HS-27A (cell line): ENCODE data around the gene GABRB1.
"Not testable (repeated sequence)": the region's sequence is repeated elsewhere in the genome, so short reads cannot be mapped to it uniquely, and the experiment has no call there.

Source experiments
- DNase-seq: peaks from one replicate; pipeline ENCODE4 v3.0.0-alpha.2; 2012; ENCODE audit warnings: low read depth, missing footprints

GABRB1 gene

GRCh38 chr4:47309165-47309564 lies 277.8 kb downstream of the GABRB1 start:
- DNase-seq, result no peak

DNA sequence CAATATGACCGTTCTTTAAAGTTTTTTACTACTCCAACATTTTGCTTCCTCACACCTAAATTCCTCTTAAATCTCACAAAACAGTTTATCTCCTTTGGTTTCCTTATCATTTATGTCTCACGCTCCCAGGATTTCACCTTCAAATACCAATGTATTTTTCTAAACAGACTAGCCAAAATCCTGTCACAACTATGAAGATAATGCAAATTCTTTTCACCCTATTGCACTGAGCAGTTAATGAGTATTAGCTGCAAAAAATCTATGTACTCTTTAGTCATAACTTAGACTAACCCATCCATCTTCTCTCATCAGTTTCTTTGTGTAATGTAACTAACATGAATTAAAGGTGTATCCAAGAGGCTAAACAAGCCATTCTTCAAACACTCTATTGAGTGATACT lies 280.8 kb downstream of the GABRB1 start:
- no peak for DNase-seq

- DNase-seq, result no peak
These were observed 282.0 kb downstream of the GABRB1 start for GRCh38 chr4:47313384-47313783.

DNA sequence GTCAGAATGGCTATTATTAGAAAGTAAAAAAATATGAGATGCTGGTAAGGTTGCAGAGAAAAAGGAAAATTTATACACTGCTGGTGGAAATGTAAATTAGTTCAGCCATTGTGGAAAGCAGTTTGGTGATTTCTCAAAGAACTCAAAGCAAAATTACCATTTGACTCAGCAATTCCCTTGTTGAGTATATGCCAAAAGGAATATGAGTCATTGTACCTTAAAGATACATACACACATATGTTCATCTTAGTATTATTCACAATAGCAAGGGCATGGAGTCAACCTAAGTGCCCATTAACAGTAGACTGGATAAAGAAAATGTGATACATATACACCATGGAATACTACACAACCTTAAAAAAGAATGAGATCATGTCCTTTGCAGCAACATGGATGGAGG lies 284.0 kb downstream of the GABRB1 start:
- peak; percentile 11 for DNase-seq

GRCh38 chr4:47326025-47326424 lies 294.7 kb downstream of the GABRB1 start:
- no peak for DNase-seq

GRCh38 chr4:47330866-47331265 lies 299.5 kb downstream of the GABRB1 start:
- no peak for DNase-seq

GRCh38 chr4:47334652-47335051 lies 303.3 kb downstream of the GABRB1 start:
- peak; percentile 5 for DNase-seq

- DNase-seq, result no peak
These were observed 306.5 kb downstream of the GABRB1 start for GRCh38 chr4:47337893-47338292.

GRCh38 chr4:47340914-47341313 lies 309.5 kb downstream of the GABRB1 start:
- DNase-seq, result no peak

GRCh38 chr4:47342796-47343195 lies 311.4 kb downstream of the GABRB1 start:
- DNase-seq, result no peak

GRCh38 chr4:47349326-47349725 lies 318.0 kb downstream of the GABRB1 start:
- DNase-seq, result peak; percentile 74

DNA sequence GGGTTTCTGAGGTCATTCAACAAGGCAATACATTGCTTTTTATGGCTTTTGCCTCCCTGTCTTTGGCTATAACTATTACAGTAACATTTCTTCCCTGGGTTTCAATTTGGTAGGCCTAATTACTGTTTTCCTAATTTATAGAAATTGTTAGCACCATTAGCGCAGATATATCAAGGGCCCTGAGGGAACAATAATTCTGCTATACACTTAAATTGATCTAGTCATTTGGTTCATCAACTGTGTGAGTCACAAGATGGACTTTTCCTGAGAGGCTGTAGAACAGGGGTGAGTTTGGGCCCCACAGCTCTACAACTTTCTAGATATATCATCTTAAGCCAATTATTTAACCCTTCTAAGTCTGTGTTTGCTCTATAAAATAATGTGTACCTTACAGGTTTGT lies 324.2 kb downstream of the GABRB1 start:
- DNase-seq, result no peak

DNA sequence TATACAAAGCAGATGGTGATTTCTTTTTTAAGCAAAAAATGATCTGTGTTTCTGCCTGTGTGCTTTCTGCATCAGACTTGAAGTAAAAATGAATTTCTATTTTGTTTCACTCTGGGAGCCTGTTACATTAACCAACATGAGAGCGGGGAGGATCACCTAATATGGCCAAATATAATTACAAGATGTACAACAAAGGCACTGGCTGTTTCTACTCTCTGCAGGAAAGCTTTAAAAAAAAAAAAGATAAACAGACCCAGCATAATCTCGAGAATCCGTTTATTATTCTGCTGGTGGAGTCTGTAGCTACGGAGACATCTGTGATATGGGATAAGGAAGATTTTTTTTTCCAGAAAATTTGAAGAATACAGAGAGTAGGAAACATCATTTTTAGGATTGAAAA lies 328.5 kb downstream of the GABRB1 start:
- DNase-seq, result no peak

GRCh38 chr4:47367761-47368160 lies 336.4 kb downstream of the GABRB1 start:
- DNase-seq, result no peak

GRCh38 chr4:47368211-47368610 lies 336.8 kb downstream of the GABRB1 start:
- no peak for DNase-seq

- no peak for DNase-seq
These were observed 341.2 kb downstream of the GABRB1 start for GRCh38 chr4:47372561-47372960.

- no peak for DNase-seq
These were observed 341.8 kb downstream of the GABRB1 start for GRCh38 chr4:47373174-47373573.

DNA sequence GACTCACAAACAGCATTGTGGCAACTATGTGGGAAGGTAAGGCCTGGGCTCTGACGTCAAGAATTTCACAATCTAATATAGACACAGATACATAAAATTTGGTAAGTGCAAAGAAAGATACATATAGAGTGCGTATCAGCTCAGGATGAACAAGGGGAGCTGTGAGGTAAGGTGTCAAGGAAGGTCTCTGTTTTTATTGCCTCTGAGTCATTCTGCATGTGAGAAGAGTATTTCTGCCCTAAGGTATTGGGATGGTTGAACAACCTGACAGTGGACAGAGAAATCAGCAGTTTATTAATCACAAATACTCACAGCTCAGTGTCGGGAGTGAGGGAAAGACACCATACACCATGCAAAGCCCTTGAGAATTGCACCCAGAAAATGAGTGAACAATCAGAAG lies 342.3 kb downstream of the GABRB1 start:
- no peak for DNase-seq

GRCh38 chr4:47374477-47374876 lies 343.1 kb downstream of the GABRB1 start:
- DNase-seq, result no peak

GRCh38 chr4:47378021-47378530 lies 346.7 kb downstream of the GABRB1 start:
- DNase-seq, result not testable (repeated sequence)

DNA sequence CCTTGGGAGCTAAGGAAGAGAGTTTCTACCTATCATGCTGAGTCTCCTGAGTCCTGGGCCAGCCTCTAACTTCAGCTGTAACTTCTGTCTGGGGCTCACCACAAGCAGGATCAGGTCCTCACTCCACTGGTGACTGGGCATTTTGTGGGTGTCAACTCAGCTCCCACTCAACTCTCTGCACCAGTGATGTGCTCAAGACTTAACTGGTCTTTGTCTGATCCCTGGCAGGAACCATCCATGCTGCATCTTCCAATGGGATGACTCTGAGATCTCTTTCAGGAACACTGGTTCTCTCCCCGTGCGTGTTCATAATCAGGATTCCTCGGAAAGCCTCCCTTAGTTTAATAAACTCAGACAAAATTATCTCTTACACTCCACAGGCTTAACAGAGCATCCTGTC lies 349.8 kb downstream of the GABRB1 start:
- no peak for DNase-seq

- DNase-seq, result no peak
These were observed 351.5 kb downstream of the GABRB1 start for GRCh38 chr4:47382846-47383360.

GRCh38 chr4:47383829-47384427 lies 352.6 kb downstream of the GABRB1 start:
- DNase-seq, result peak; percentile 33

DNA sequence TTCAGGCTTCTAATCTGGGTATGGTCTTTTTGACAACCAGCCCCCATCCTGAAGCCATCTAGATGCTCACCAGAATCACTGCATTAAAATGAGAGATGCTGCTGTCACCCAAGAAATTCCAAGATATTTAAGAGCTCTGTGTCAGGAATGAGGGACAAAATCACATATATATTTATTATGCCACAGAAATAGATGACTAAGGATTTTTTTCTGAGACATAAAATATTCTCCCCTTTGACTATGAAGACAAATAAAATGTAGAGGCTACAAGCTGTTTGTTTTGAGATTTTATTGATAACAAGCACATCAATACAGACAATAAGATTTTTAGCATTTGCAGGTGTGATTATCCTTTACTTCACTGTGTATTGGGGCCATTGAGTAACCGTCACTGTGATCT lies 354.8 kb downstream of the GABRB1 start:
- DNase-seq, result no peak
